Esophagus squamous epithelium (tissue), 5 donors: ENCODE data around the gene S100A10. TPM values are rescaled to one million over a fixed set of nuclear protein-coding genes. Genes with fewer than 3 reads are reported as not detected.
A peak's percentile ranks its signal among the peaks of the same experiment; 100 is the strongest.

ENCODE experiments used
- DNase-seq: peaks from one replicate; lab custom pipeline; 2025; lab: John Stamatoyannopoulos, UW
- H3K27ac ChIP-seq, 4 donors: fragments of 200-600 bp; sonication (generic); one replicate each; pipeline ENCODE4 v1.5.1; 2016 to 2019; ENCODE audit warnings: mild to moderate bottlenecking in 1 of 4
- H3K27me3 ChIP-seq, 4 donors: fragments of 200-600 bp; sonication (generic); 1 replicate in 3 of 4; 2 replicates in 1 of 4; pipeline versions ENCODE4 v1.5.1 to v1.6.0; 2017 to 2021; ENCODE audit warnings: antibody characterized with exemption in 1 of 4
- H3K36me3 ChIP-seq, 3 donors: fragments of 200-600 bp; sonication (generic); one replicate each; pipeline ENCODE4 v1.5.1; 2016 to 2019
- H3K4me1 ChIP-seq, 3 donors: fragments of 200-600 bp; sonication (generic); one replicate each; pipeline ENCODE4 v1.5.1; 2017 to 2019
- H3K4me3 ChIP-seq, 4 donors: fragments of 200-600 bp; sonication (generic); 1 replicate in 3 of 4; 2 replicates in 1 of 4; pipeline ENCODE4 v1.5.1; 2016 to 2019; ENCODE audit warnings: mild to moderate bottlenecking in 2 of 4, moderate library complexity in 1 of 4
- H3K9me3 ChIP-seq, 3 donors: fragments of 200-600 bp; sonication (generic); one replicate each; pipeline ENCODE4 v1.5.1; 2016 to 2019
- CTCF ChIP-seq, 6 experiments: fragments of 450-650 bp in 4 of 6; fragments of 200-600 bp in 2 of 6; sonication (generic) in 2 of 6; IDR thresholded peaks; one replicate each; pipeline ENCODE4 v1.5.1; 2016 to 2019; ENCODE audit warnings: antibody characterized with exemption in 6 of 6, mild to moderate bottlenecking in 4 of 6, moderate library complexity in 4 of 6
- POLR2A ChIP-seq, 4 donors: fragments of 450-650 bp; IDR thresholded peaks; one replicate each; pipeline ENCODE4 v1.6.1; 2017; ENCODE audit warnings: antibody characterized with exemption in 4 of 4, mild to moderate bottlenecking in 4 of 4, moderate library complexity in 3 of 4
- WGBS, 2 donors: methylation state at CpG; one replicate each; pipeline ENCODE4 v1.1.5; 2018; 5-methylcytosine and 5-hydroxymethylcytosine counted together
- intact Hi-C: fragments of 100-400 bp; cut with DNase I; formaldehyde crosslinking; loops from one replicate; pipeline ENCODE4 v1.15.0; 2022
- total RNA-seq, 4 donors: library from RNA; depleted of rRNA; stranded (reverse); fragments of >200 nt; gene quantifications; one replicate each; pipeline ENCODE4 v1.1.0, GENCODE V29; 2016
- donor health status: DM: yes; HTN: yes; CAD: no.

S100A10 gene
- total RNA-seq, 4 donors from 2014 or later, result 301 to 611 (median 447) TPM

GRCh38 chr1:152014943-152015342 lies 21.3 kb upstream of the S100A10 start:
- no peaks in the 10 kb centered on the region for H3K36me3 ChIP-seq
- no peak overlapping the region for H3K4me3 ChIP-seq
- intact Hi-C loops, result no loop called here
- TF ChIP-seq POLR2A (IDR thresholded peaks at IDR 0.05), result no peak
- no peak for TF ChIP-seq CTCF (IDR thresholded peaks at IDR 0.05)
- 93 to 100% methylated on average over 1 of the region's 1 CpG for WGBS, 2 donors
- no peak overlapping the region for H3K27ac ChIP-seq
- H3K9me3 ChIP-seq, result no peaks in the 10 kb centered on the region
- H3K4me1 ChIP-seq, result peaks cover 0 to 7% (median 0%) of the 10 kb centered on the region in 3 donors
- no peaks in the 10 kb centered on the region for H3K27me3 ChIP-seq
- DNase-seq, result no peak

GRCh38 chr1:152013664-152014237 lies 20.1 kb upstream of the S100A10 start:
- no peak for DNase-seq
- intact Hi-C loops, result no loop called here
- no peak for TF ChIP-seq POLR2A (IDR thresholded peaks at IDR 0.05)
- TF ChIP-seq CTCF (IDR thresholded peaks at IDR 0.05), result peak in 5 of 6 experiments; percentile 38 to 69 (median 47)
- H3K4me3 ChIP-seq, result no peak overlapping the region
- H3K9me3 ChIP-seq, result no peaks in the 10 kb centered on the region
- peaks cover 0 to 7% (median 0%) of the 10 kb centered on the region in 3 donors for H3K4me1 ChIP-seq
- no peaks in the 10 kb centered on the region for H3K27me3 ChIP-seq
- H3K36me3 ChIP-seq, result no peaks in the 10 kb centered on the region
- WGBS, 2 donors, result 4 to 8% methylated on average over 3 of the region's 3 CpGs
- no peak overlapping the region for H3K27ac ChIP-seq

- H3K9me3 ChIP-seq, result no peaks in the 10 kb centered on the region
- no peaks in the 10 kb centered on the region for H3K36me3 ChIP-seq
- intact Hi-C loops, result no loop called here
- H3K4me3 ChIP-seq, result no peak overlapping the region
- TF ChIP-seq CTCF (IDR thresholded peaks at IDR 0.05), result no peak
- no peak for TF ChIP-seq POLR2A (IDR thresholded peaks at IDR 0.05)
- no peak for DNase-seq
- 94 to 100% methylated on average over 1 of the region's 1 CpG for WGBS, 2 donors
- peaks cover 0 to 8% (median 0%) of the 10 kb centered on the region in 3 donors for H3K4me1 ChIP-seq
- no peaks in the 10 kb centered on the region for H3K27me3 ChIP-seq
- no peak overlapping the region for H3K27ac ChIP-seq
Measured at GRCh38 chr1:152009691-152010090, 16.0 kb upstream of the S100A10 start.

GRCh38 chr1:152007047-152007446 lies 13.4 kb upstream of the S100A10 start:
- Histone ChIP-seq H3K9me3 (no peaks in the 10 kb centered on the region), H3K36me3 (no peaks in the 10 kb centered on the region), H3K27me3 (no peaks in the 10 kb centered on the region), H3K4me3 (no peak overlapping the region), H3K27ac (no peak overlapping the region), H3K4me1 (peaks cover 2 to 28% (median 3%) of the 10 kb centered on the region in 3 donors)
- TF ChIP-seq CTCF (IDR thresholded peaks at IDR 0.05), result no peak
- TF ChIP-seq POLR2A (IDR thresholded peaks at IDR 0.05), result no peak
- no peak for DNase-seq
- intact Hi-C loops, result no loop called here
- 28 to 65% methylated on average over 2 of the region's 2 CpGs for WGBS, 2 donors

GRCh38 chr1:152005360-152005912 lies 11.8 kb upstream of the S100A10 start:
- no peak overlapping the region for H3K27ac ChIP-seq
- no peak overlapping the region for H3K4me3 ChIP-seq
- DNase-seq, result no peak
- no peak for TF ChIP-seq POLR2A (IDR thresholded peaks at IDR 0.05)
- no peak for TF ChIP-seq CTCF (IDR thresholded peaks at IDR 0.05)
- 57 to 59% methylated on average over 4 of the region's 4 CpGs for WGBS, 2 donors
- no peaks in the 10 kb centered on the region for H3K9me3 ChIP-seq
- no peaks in the 10 kb centered on the region for H3K36me3 ChIP-seq
- intact Hi-C loops, result no loop called here
- H3K27me3 ChIP-seq, result no peaks in the 10 kb centered on the region
- peaks cover 16 to 44% (median 19%) of the 10 kb centered on the region in 3 donors for H3K4me1 ChIP-seq
